Prostate gland (tissue), 2 donors: ENCODE results near the gene LCE3A. TPM values are rescaled to one million over a fixed set of nuclear protein-coding genes. Genes with fewer than 3 reads are reported as not detected.
"Not testable (repeated sequence)": the region's sequence is repeated elsewhere in the genome, so short reads cannot be mapped to it uniquely, and the experiment has no call there.

Experiments
- DNase-seq: peaks from one replicate; pipeline ENCODE4 v3.0.0-alpha.2; 2019; ENCODE audit warnings: low spot score
- H3K27ac ChIP-seq, 2 donors: fragments of 200-600 bp; sonication (generic); 2 replicates each; pipeline ENCODE4 v1.5.1; 2017 to 2019
- H3K27me3 ChIP-seq: fragments of 200-600 bp; sonication (generic); replicated peaks from 2 replicates; pipeline ENCODE4 v1.5.1; 2019; ENCODE audit not compliant: insufficient read depth
- H3K36me3 ChIP-seq, 2 donors: fragments of 200-600 bp; sonication (generic); 1 replicate in 1 of 2; 2 replicates in 1 of 2; pipeline versions ENCODE4 v1.5.1 to v1.8.1; 2017 to 2019
- H3K4me1 ChIP-seq: fragments of 200-600 bp; sonication (generic); replicated peaks from 2 replicates; pipeline ENCODE4 v1.5.1; 2019
- H3K4me3 ChIP-seq, 2 donors: fragments of 200-600 bp; sonication (generic); 2 replicates each; pipeline ENCODE4 v1.5.1; 2017 to 2019
- H3K9me3 ChIP-seq: fragments of 200-600 bp; sonication (generic); 2 replicates; pipeline ENCODE4 v1.5.1; 2017
- CTCF ChIP-seq, 4 experiments: fragments of 200-600 bp in 2 of 4; fragments of 450-650 bp in 2 of 4; sonication (generic) in 2 of 4; IDR thresholded peaks; 1 replicate in 3 of 4; 2 replicates in 1 of 4; pipeline ENCODE4 v1.5.1; 2016 to 2019; ENCODE audit warnings: antibody characterized with exemption in 4 of 4, mild to moderate bottlenecking in 2 of 4, moderate library complexity in 2 of 4
- POLR2A ChIP-seq: fragments of 450-650 bp; IDR thresholded peaks from one replicate; pipeline ENCODE4 v1.6.1; 2016; ENCODE audit warnings: antibody characterized with exemption, mild to moderate bottlenecking
- POLR2AphosphoS5 ChIP-seq: sonication (generic); formaldehyde crosslinking; IDR thresholded peaks from one replicate; pipeline ENCODE4 v1.6.1; 2017; ENCODE audit warnings: antibody characterized with exemption
- WGBS: methylation state at CpG from one replicate; pipeline ENCODE4 v1.1.5; 2018; 5-methylcytosine and 5-hydroxymethylcytosine counted together
- intact Hi-C: fragments of 100-400 bp; cut with DNase I; formaldehyde crosslinking; loops from one replicate; pipeline ENCODE4 v1.14.2; 2022
- small RNA-seq, 2 donors: library from RNA; depleted of rRNA; stranded (forward); fragments of <200 nt; gene quantifications; one replicate each; pipeline ENCODE3, GENCODE V24; 2016
- total RNA-seq, 2 donors: library from RNA; depleted of rRNA; stranded (reverse); fragments of >200 nt; gene quantifications; one replicate each; pipeline ENCODE4 v1.1.0, GENCODE V29; 2016

Gene LCE3A
- total RNA-seq, 2 donors from 2014 or later: not detected

GRCh38 chr1:152582647-152583046 lies 40.3 kb downstream of the LCE3A start:
- no peaks in the 10 kb centered on the region for H3K27me3 ChIP-seq
- H3K4me1 ChIP-seq: no peaks in the 10 kb centered on the region
- intact Hi-C loops: no loop called here
- TF ChIP-seq CTCF (IDR thresholded peaks at IDR 0.05) (no peak), POLR2AphosphoS5 (no peak), POLR2A (no peak)
- no peaks in the 10 kb centered on the region for H3K9me3 ChIP-seq
- H3K4me3 ChIP-seq: no peak overlapping the region
- 73% methylated on average over 1 of the region's 1 CpG for WGBS
- DNase-seq: no peak
- H3K27ac ChIP-seq: no peak overlapping the region
- no peaks in the 10 kb centered on the region for H3K36me3 ChIP-seq

GRCh38 chr1:152580433-152580832 lies 42.5 kb downstream of the LCE3A start, which contains the start of gene LCE3D:
Gene LCE3D (minus strand): TSS chr1:152580516. CDS start chr1:152579936, 580 bp downstream.
- intact Hi-C loops: no loop called here
- Histone ChIP-seq H3K36me3 (no peaks in the 10 kb centered on the region), H3K27me3 (no peaks in the 10 kb centered on the region), H3K4me3 (no peak within 1 kb of the TSS), H3K4me1 (no peaks in the 10 kb centered on the region), H3K27ac (no peak within 1 kb of the TSS), H3K9me3 (no peaks in the 10 kb centered on the region)
- no peak for DNase-seq
- TF ChIP-seq POLR2A: no peak
- TF ChIP-seq CTCF (IDR thresholded peaks at IDR 0.05): no peak
- TF ChIP-seq POLR2AphosphoS5: no peak
- WGBS: 82% methylated on average over 4 of the region's 4 CpGs

- not testable (repeated sequence) for DNase-seq, H3K36me3 ChIP-seq, H3K27me3 ChIP-seq, H3K4me1 ChIP-seq, H3K4me3 ChIP-seq, H3K9me3 ChIP-seq, H3K27ac ChIP-seq
- intact Hi-C loops: loop anchor here (5.0 kb wide), 1 partner anchor 43 kb away; the partner anchor contains the start of gene LCE3A
- 93% methylated on average over 9 of the region's 9 CpGs for WGBS
Measured at GRCh38 chr1:152579526-152579925, 43.4 kb downstream of the LCE3A start.

- Histone ChIP-seq H3K27me3 (no peaks in the 10 kb centered on the region), H3K4me1 (no peaks in the 10 kb centered on the region), H3K4me3 (no peak overlapping the region), H3K27ac (no peak overlapping the region), H3K36me3 (no peaks in the 10 kb centered on the region), H3K9me3 (no peaks in the 10 kb centered on the region)
- no peak for TF ChIP-seq POLR2AphosphoS5
- no peak for TF ChIP-seq CTCF (IDR thresholded peaks at IDR 0.05)
- no peak for TF ChIP-seq POLR2A
- no peak for DNase-seq
- 83% methylated on average over 2 of the region's 2 CpGs for WGBS
- intact Hi-C loops: loop anchor here (5.0 kb wide), 1 partner anchor 45 kb away; the partner anchor contains the start of gene LCE3A
Measured at GRCh38 chr1:152577168-152577567, 45.7 kb downstream of the LCE3A start.

Small RNA genes lying within 50 kb of the gene (small RNA-seq; reads per million reads assigned to genes)
- gene LCE3A: 0 reads per million in 2 donors
- gene LCE3B: 0 reads per million in 2 donors

Other genes starting within 250 kb of the LCE3A start
- under 1 TPM in 1 of 2 donors, not detected in 1; 0.62 TPM for gene CRNN, start 208.8 kb downstream of the LCE3A start, total RNA-seq
- gene LCE5A, start 112.3 kb downstream of the LCE3A start, total RNA-seq: not detected
- not detected for gene CRCT1, start 108.6 kb downstream of the LCE3A start, total RNA-seq
- gene LCE3E, start 56.3 kb downstream of the LCE3A start, total RNA-seq: not detected
- gene LCE3D, start 42.6 kb downstream of the LCE3A start, total RNA-seq: not detected
- gene LCE3C, start 22.9 kb downstream of the LCE3A start, total RNA-seq: not detected
- gene LCE3B, start 9.3 kb downstream of the LCE3A start, total RNA-seq: not detected
- gene LCE2D, start 40.3 kb upstream of the LCE3A start, total RNA-seq: not detected
- gene LCE2C, start 52.2 kb upstream of the LCE3A start, total RNA-seq: 1 to 10 TPM in 1 of 2 donors, not detected in 1; 1.8 TPM
- 1 to 10 TPM in 1 of 2 donors, not detected in 1; 3.2 TPM for gene LCE2B, start 63.0 kb upstream of the LCE3A start, total RNA-seq
- gene LCE2A, start 75.2 kb upstream of the LCE3A start, total RNA-seq: not detected
- not detected for gene LCE4A, start 85.1 kb upstream of the LCE3A start, total RNA-seq
- under 1 TPM in 1 of 2 donors, not detected in 1; 0.57 TPM for gene KPRP, start 134.9 kb upstream of the LCE3A start, total RNA-seq
- gene LCE1F, start 152.0 kb upstream of the LCE3A start, total RNA-seq: not detected
- not detected for gene LCE1E, start 163.2 kb upstream of the LCE3A start, total RNA-seq
- not detected for gene LCE1D, start 173.6 kb upstream of the LCE3A start, total RNA-seq
- 1 to 10 TPM in 1 of 2 donors, not detected in 1; 8.6 TPM for gene LCE1C, start 183.5 kb upstream of the LCE3A start, total RNA-seq
- gene LCE1B, start 188.9 kb upstream of the LCE3A start, total RNA-seq: under 1 TPM in 1 of 2 donors, not detected in 1; 0.51 TPM
- gene LCE1A, start 204.4 kb upstream of the LCE3A start, total RNA-seq: 1 to 10 TPM in 1 of 2 donors, not detected in 1; 3.4 TPM
- gene LCE6A, start 219.8 kb upstream of the LCE3A start, total RNA-seq: not detected
- gene LCE7A, start 236.9 kb upstream of the LCE3A start, total RNA-seq: not detected